ENCODE data around the gene SUSD6. TPM values are rescaled to one million over a fixed set of nuclear protein-coding genes. Genes with fewer than 3 reads are reported as not detected.

SUSD6 gene
- total and polyA plus RNA-seq, 9 of the 15 experiments (the other 6 are each of a cell fraction or from before 2014, with no cell fraction given), result 2.9 to 20.7 (median 5.6) TPM

GRCh38 chr14:69750495-69750894 lies 139.1 kb downstream of the SUSD6 start:
- intact Hi-C loops (cut with micrococcal nuclease) (no loop called here), in situ Hi-C loops (cut with MboI) (no loop called here)
- POLR2A ChIA-PET, result interaction anchor here (1.3 to 2.5 kb wide), 3 partner anchors 13 to 28 kb away, joined by 3 to 12 read pairs (median 5); partner anchors contain the start of gene SRSF5
- Histone ChIP-seq H3K4me3 (no peak overlapping the region), H2AFZ (ENCODE audit: low read depth, low read length) (peak overlapping the region; percentile 88), H3K27ac (ENCODE audit: extremely low read depth, low read depth, low read length) (no peak overlapping the region), H3K36me3 (ENCODE audit: control insufficient read depth, insufficient read depth, low read length) (no peaks in the 10 kb centered on the region), H3K9me3 (replicated peaks; ENCODE audit: control insufficient read depth, insufficient read depth, low read depth, low read length) (no peaks in the 10 kb centered on the region), H3K27me3 (ENCODE audit: control insufficient read depth in 2 of 2, insufficient read depth in 2 of 2, low read length in 2 of 2) (no peaks in the 10 kb centered on the region), H3K9me1 (ENCODE audit: control insufficient read depth, insufficient read depth, low read length) (no peaks in the 10 kb centered on the region), H3K4me2 (ENCODE audit: insufficient read depth, low read length) (peak overlapping the region; percentile 21; the same call in 1 of the 2 replicates), H3K9ac (ENCODE audit: insufficient read depth in 1 of 2, low read depth in 2 of 2, low read length in 2 of 2) (no peak overlapping the region), H3K4me1 (replicated peaks in 1 of 2; ENCODE audit: control insufficient read depth in 2 of 2, insufficient read depth in 2 of 2, low read length in 2 of 2) (peaks cover 0 to 18% of the 10 kb centered on the region in 2 experiments; a peak in 3 of 5 replicates), H4K20me1 (replicated peaks; ENCODE audit: control insufficient read depth, insufficient read depth, low read length) (no peaks in the 10 kb centered on the region), H3K79me2 (ENCODE audit: control insufficient read depth, insufficient read depth, low read length) (no peaks in the 10 kb centered on the region)
- FAIRE-seq (no peak), DNase-seq (ENCODE audit: extremely low read depth in 1 of 4, low spot score in 3 of 4) (no peak), ATAC-seq (peak; percentile 16; the same call in 1 of the 3 replicates)
- no TSS peak for BruUV-seq (replicated peaks)
- TF ChIP-seq ZNF609 (CRISPR knock-in tag; IDR thresholded peaks at IDR 0.05; ENCODE audit: borderline replicate concordance), result no peak
- TF ChIP-seq TSC22D4 (tag; IDR thresholded peaks at IDR 0.05), result no peak
- CTCF ChIA-PET (ENCODE audit: low intra/inter-chr PET ratio), result no interaction called here
- 62% methylated on average over 2 of the region's 2 CpGs for WGBS (ENCODE audit: insufficient coverage, low coverage, missing lambda C conversion rate)
